Spleen (tissue), 7 donors: ENCODE results near the gene TOM1L1.

Experiments used
- POLR2A ChIP-seq, 3 donors: fragments of 450-650 bp; IDR thresholded peaks; one replicate each; pipeline ENCODE4 v1.5.1; 2017; ENCODE audit warnings: antibody characterized with exemption in 3 of 3, mild to moderate bottlenecking in 1 of 3
- POLR2AphosphoS5 ChIP-seq, 3 donors: sonication (generic); formaldehyde crosslinking; IDR thresholded peaks; one replicate each; pipeline ENCODE4 v1.5.1; 2017; ENCODE audit warnings: antibody characterized with exemption in 3 of 3
- TF ChIP-seq, protein P1 (sequence below), 11 experiments: fragments of 200-600 bp in 7 of 11; fragments of 450-650 bp in 4 of 11; sonication (generic) in 4 of 11; IDR thresholded peaks in 8 of 11; conservative IDR thresholded peaks in 3 of 11; 1 replicate in 7 of 11; 2 replicates in 4 of 11; pipeline versions ENCODE4 v1.4.0 to v1.8.0; 2016 to 2021; ENCODE audit warnings: antibody characterized with exemption in 11 of 11, inconsistent platforms in 4 of 11, mild to moderate bottlenecking in 1 of 11
- donor health status: DM: no; HTN: no; CAD: no; lungs with moderate emphysema.
- donor health status: DM: no; HTN: no; CAD: no.
- donor health status: DM: no; HTN: no; CAD: no.

- TF ChIP-seq, protein P1, sequence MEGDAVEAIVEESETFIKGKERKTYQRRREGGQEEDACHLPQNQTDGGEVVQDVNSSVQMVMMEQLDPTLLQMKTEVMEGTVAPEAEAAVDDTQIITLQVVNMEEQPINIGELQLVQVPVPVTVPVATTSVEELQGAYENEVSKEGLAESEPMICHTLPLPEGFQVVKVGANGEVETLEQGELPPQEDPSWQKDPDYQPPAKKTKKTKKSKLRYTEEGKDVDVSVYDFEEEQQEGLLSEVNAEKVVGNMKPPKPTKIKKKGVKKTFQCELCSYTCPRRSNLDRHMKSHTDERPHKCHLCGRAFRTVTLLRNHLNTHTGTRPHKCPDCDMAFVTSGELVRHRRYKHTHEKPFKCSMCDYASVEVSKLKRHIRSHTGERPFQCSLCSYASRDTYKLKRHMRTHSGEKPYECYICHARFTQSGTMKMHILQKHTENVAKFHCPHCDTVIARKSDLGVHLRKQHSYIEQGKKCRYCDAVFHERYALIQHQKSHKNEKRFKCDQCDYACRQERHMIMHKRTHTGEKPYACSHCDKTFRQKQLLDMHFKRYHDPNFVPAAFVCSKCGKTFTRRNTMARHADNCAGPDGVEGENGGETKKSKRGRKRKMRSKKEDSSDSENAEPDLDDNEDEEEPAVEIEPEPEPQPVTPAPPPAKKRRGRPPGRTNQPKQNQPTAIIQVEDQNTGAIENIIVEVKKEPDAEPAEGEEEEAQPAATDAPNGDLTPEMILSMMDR (IDR thresholded peaks at IDR 0.05 in 8 of 11, conservative IDR thresholded peaks at IDR 0.05 in 3 of 11) = no peak
- TF ChIP-seq POLR2AphosphoS5 (IDR thresholded peaks at IDR 0.05) (no peak), POLR2A (IDR thresholded peaks at IDR 0.05) (no peak)
Measured at GRCh38 chr17:54907376-54907775, 6.7 kb downstream of the TOM1L1 start.
